Measurements from ENCODE around the gene EFCC1.
"Not testable (repeated sequence)": the region's sequence is repeated elsewhere in the genome, so short reads cannot be mapped to it uniquely, and the experiment has no call there.

The EFCC1 gene

GRCh38 chr3:129056451-129057173 is 55.5 kb downstream of the EFCC1 start:
- DNase-seq (ENCODE audit: low read depth), result no peak

- DNase-seq (ENCODE audit: low read depth), result no peak
Observed at GRCh38 chr3:129057249-129057648, 56.1 kb downstream of the EFCC1 start.

- DNase-seq (ENCODE audit: low read depth), result no peak
Observed at GRCh38 chr3:129058441-129059200, 57.5 kb downstream of the EFCC1 start.

DNA sequence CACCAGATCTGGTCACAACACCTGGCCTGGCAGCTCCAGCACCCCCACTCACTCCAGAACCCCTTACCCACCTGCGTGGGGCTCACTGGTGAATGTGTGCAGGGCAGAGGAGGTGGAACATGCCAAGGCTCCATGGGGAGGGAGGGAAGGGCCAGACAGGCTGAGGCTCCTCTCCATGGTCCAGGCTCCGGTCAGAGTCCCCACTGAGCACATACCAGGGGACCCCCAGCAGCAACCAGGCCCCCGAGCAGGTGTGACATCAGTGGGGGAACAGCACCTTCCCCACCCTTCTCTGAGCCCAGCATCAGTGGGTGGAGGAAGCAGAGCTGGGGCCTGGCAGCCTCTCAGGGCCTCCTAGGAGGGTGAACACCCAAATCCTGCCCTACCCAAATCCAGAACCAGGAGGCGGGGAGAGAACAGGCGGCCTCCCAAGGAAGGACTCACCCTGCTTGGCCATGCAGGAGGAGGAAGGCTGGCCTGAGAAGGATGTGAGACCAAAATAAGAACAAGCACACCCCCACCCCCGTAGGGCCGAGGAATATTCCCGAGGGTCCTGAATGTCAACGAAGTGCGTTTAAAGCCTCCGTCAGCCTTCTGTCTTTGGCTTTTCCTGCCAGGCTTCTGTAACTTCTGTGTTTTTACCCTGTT is 58.3 kb downstream of the EFCC1 start:
- no peak for DNase-seq (ENCODE audit: low read depth)

- no peak for DNase-seq (ENCODE audit: low read depth)
Observed at GRCh38 chr3:129060276-129061022, 59.3 kb downstream of the EFCC1 start, which contains the start of gene GP9. TSS of gene GP9 (plus strand) at chr3:129060779. CDS start at chr3:129061740, 961 bp downstream.

DNA sequence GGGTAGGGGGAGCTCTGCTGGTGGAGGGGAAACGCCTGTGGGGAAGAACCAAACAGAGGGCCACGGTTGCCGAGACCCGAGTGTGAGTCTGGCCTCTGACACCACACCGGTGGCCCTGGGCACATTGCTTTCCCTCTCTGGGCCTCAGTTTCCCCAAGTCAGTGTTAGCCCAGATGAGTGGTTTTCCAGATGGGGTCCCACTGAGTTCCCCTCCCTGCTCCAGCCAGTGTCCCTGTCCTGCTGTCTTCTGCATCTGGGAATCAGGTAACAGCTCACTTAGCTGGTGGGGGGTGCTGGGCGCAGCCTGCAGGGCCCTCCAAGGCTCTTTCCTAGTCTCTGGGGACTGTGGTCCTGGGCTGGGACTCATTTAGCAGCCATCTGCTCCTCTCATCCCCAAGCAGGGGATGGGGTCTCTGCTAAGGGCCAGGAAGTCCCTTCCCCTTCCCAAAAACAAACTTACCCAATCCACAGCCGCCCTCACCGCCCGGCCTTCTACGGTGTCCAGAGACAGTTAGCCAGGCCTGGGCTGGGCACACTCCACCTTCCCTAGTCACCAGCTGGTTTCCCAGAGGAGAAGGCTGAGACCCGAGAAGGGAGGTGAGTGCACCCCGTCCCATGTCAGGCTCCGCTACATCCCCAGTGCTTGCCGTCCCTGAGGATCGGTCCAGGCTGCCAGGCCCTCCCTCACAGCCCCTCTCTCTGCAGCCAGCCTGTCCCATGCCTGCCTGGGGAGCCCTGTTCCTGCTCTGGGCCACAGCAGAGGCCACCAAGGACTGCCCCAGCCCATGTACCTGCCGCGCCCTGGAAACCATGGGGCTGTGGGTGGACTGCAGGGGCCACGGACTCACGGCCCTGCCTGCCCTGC is 60.2 kb downstream of the EFCC1 start:
- no peak for DNase-seq (ENCODE audit: low read depth)

GRCh38 chr3:129061888-129062834 is 61.1 kb downstream of the EFCC1 start:
- no peak for DNase-seq (ENCODE audit: low read depth)

GRCh38 chr3:129063091-129063640 is 62.1 kb downstream of the EFCC1 start:
- no peak for DNase-seq (ENCODE audit: low read depth)

GRCh38 chr3:129063841-129064482 is 62.9 kb downstream of the EFCC1 start:
- no peak for DNase-seq (ENCODE audit: low read depth)

GRCh38 chr3:129065016-129065719 is 64.1 kb downstream of the EFCC1 start:
- DNase-seq (ENCODE audit: low read depth), result no peak

DNA sequence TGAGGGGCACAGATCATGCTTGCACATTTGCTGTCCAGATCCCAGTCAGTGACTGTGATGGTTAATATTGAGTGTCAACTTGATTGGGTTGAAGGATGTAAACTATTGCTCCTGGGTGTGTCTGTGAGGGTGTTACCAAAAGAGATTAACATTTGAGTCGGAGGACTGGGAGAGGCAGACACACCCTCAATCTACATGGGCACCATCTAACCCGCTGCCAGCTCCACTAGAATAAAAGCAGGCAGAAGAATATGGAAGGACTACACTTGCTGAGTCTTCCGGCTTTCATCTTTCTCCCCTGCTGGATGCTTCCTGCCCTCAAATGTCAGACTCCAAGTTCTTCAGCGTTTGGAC is 64.6 kb downstream of the EFCC1 start:
- DNase-seq (ENCODE audit: low read depth), result no peak

DNA sequence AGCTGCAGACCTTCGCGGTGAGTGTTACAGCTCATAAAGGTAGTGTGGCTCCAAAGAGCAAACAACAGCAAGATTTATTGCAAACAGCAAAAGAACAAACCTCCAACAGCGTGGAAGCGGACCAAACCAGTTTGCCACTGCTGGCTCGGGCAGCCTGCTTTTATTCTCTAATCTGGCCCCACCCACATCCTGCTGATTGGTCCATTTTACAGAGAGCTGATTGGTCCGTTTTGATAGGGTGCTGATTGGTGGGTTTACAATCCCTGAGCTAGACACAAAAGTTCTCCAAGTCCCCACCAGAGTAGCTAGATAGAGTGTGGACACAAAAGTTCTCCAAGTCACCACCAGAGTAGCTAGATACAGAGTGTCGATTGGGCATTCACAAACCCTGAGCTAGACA is 66.6 kb downstream of the EFCC1 start:
- not testable (repeated sequence) for DNase-seq (ENCODE audit: low read depth)

- no peak for DNase-seq (ENCODE audit: low read depth)
Observed at GRCh38 chr3:129068291-129068886, 67.3 kb downstream of the EFCC1 start.

DNA sequence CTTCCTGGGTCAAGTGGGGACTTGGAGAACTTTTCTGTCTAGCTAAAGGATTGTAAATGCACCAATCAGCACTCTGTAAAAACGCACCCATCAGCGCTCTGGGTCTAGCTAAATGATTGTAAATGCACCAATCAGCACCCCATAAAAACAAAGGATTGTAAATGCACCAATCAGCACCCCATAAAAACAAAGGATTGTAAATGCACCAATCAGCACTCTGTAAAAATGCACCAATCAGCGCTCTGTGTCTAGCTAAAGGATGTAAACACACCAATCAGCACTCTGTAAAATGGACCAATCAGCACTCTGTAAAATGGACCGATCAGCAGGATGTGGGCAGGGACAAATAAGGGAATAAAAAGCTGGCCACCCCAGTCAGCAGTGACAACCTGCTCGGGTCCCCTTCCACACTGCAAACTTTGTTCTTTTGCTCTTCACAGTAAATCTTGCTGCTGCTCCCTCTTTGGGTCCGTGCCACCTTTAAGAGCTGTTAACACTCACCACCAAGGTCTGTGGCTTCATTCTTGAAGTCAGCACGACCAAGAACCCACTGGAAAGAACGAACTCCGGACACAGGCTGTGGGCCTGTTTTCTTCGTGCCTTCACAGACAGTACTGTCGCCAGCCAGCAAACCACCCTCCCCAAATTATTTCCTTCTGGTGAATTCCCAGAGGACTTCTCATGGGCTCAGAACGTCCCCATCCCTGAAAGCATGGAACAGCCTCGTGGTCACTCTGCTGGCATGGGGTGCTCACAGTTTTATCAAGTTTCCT is 68.4 kb downstream of the EFCC1 start:
- DNase-seq (ENCODE audit: low read depth), result not testable (repeated sequence)

DNA sequence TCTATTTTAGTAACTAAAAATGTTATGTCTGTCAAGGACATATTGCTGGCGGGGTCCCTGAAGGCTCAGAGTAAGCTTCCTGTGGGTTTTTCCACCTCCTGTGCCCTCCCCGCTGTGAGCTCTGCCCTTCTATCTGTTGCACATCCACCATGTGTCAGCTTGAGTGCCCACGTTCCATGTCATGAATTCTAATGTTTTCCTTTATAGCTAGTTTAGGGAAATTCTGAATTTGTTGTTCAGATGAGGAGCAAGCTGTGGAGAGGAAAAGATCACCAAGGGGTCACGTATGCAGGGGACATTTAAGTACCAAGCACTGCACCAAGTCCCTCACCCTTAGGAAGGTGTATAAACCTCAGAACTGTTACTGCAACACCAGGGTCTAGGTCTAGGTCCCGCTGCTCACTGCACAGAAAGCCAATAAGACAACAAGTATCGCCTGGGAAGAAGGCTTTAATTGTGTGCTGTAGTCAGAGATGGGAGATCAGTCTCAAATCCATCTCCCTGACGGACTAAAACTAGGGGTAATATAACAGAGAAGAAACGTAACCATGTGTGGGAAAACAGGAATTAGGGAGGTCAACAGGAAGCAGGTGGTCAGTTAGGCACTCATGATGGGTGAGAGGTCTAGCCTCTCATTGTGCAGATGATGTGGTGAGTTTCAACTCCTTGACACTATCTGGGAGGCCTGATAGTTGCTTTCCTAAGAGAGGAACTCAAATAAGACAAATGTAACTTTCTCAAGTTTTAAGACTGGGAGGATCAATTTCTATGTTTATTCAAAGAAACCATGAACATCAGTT is 69.2 kb downstream of the EFCC1 start:
- no peak for DNase-seq (ENCODE audit: low read depth)

DNA sequence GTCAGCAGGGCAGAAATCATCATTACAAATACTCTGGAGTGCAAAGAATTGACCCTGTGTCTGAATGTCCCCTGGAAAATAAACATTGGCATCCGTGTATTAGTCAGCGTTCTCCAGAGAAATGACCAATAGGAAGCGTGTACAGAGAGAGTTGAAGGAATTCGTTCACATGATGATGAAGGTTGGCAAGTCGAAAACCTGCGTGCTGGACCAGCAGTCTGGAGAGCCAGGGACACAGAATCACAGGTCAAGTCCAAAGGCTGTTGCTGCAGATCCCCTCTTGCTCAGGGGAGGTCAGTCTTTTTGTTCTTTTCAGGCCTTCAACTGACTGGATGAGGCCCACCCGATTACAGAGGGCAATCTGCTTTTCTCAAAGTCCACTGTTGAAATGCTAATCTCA is 76.1 kb downstream of the EFCC1 start:
- no peak for DNase-seq (ENCODE audit: low read depth)

GRCh38 chr3:129078510-129078909 is 77.4 kb downstream of the EFCC1 start:
- DNase-seq (ENCODE audit: low read depth), result no peak

All from T follicular helper cell (primary cell).